Hepatocyte (in vitro differentiated cells): Measurements from ENCODE around the gene DYNC1I1. TPM values are rescaled to one million over a fixed set of nuclear protein-coding genes. Genes with fewer than 3 reads are reported as not detected.

ENCODE experiments used
- DNase-seq: peaks from one replicate; pipeline ENCODE4 v3.0.0-alpha.2; 2016; ENCODE audit warnings: low spot score
- H2AFZ ChIP-seq: fragments of 200-600 bp; sonication (generic); 2 replicates; pipeline ENCODE4 v1.6.0; 2016; ENCODE audit warnings: antibody characterized with exemption, mild to moderate bottlenecking
- H3K27ac ChIP-seq: fragments of 200-600 bp; sonication (generic); 2 replicates; pipeline ENCODE4 v1.5.1; 2016; ENCODE audit warnings: mild to moderate bottlenecking
- H3K27me3 ChIP-seq: fragments of 200-600 bp; sonication (generic); 2 replicates; pipeline ENCODE4 v1.6.1; 2016
- H3K36me3 ChIP-seq: fragments of 200-600 bp; sonication (generic); replicated peaks from 2 replicates; pipeline ENCODE4 v1.5.1; 2016; ENCODE audit warnings: low read depth; ENCODE audit not compliant: insufficient read depth
- H3K4me1 ChIP-seq: fragments of 200-600 bp; sonication (generic); 2 replicates; pipeline ENCODE4 v1.5.1; 2016; ENCODE audit warnings: mild to moderate bottlenecking, moderate library complexity; ENCODE audit not compliant: insufficient read depth
- H3K4me2 ChIP-seq: fragments of 200-600 bp; sonication (generic); 2 replicates; pipeline ENCODE4 v1.6.0; 2016
- H3K4me3 ChIP-seq: fragments of 200-600 bp; sonication (generic); 2 replicates; pipeline ENCODE4 v1.5.1; 2016; ENCODE audit warnings: mild to moderate bottlenecking
- H3K79me2 ChIP-seq: fragments of 200-600 bp; sonication (generic); 2 replicates; pipeline ENCODE4 v1.6.0; 2017; ENCODE audit warnings: mild to moderate bottlenecking
- H3K9me2 ChIP-seq: fragments of 200-600 bp; sonication (generic); replicated peaks from 2 replicates; pipeline ENCODE4 v1.6.0; 2017; ENCODE audit warnings: mild to moderate bottlenecking; ENCODE audit not compliant: insufficient read depth
- H3K9me3 ChIP-seq: fragments of 200-600 bp; sonication (generic); 2 replicates; pipeline ENCODE4 v1.5.1; 2016; ENCODE audit warnings: low read depth, mild to moderate bottlenecking
- H4K20me1 ChIP-seq: fragments of 200-600 bp; sonication (generic); 2 replicates; pipeline ENCODE4 v1.6.0; 2016; ENCODE audit warnings: mild to moderate bottlenecking; ENCODE audit not compliant: insufficient read depth, poor library complexity, severe bottlenecking
- EZH2 ChIP-seq: fragments of 200-600 bp; sonication (generic); IDR thresholded peaks from 2 replicates; pipeline ENCODE4 v1.6.1; 2016; ENCODE audit warnings: antibody characterized with exemption, mild to moderate bottlenecking, borderline replicate concordance
- EZH2phosphoT487 ChIP-seq: fragments of 200-600 bp; sonication (generic); IDR thresholded peaks from one replicate; pipeline ENCODE4 v1.6.1; 2018; ENCODE audit warnings: antibody characterized with exemption, mild to moderate bottlenecking, low read depth, moderate library complexity; ENCODE audit not compliant: unreplicated experiment, severe bottlenecking
- WGBS: methylation state at CpG from one replicate; pipeline ENCODE4 v1.1.6; 2016; ENCODE audit warnings: low lambda C conversion rate; ENCODE audit errors: missing lambda C conversion rate; 5-methylcytosine and 5-hydroxymethylcytosine counted together
- polyA plus RNA-seq: library from polyadenylated mRNA; unstranded; fragments of >200 nt; fragmentation: Nextera tagmentation; extraction: Ambion mirVana; gene quantifications from 2 replicates; pipeline ENCODE4 v1.2.1, GENCODE V29; 2016
- total RNA-seq: library from RNA; depleted of rRNA; stranded (reverse); fragments of >200 nt; gene quantifications from 2 replicates; pipeline ENCODE4 v1.2.3, GENCODE V29; 2014
- TF ChIP-seq, protein P1 (sequence below): fragments of 200-600 bp; sonication (generic); IDR thresholded peaks from 2 replicates; pipeline ENCODE4 v1.5.1; 2016; ENCODE audit warnings: antibody characterized with exemption, mild to moderate bottlenecking; ENCODE audit not compliant: poor library complexity

The DYNC1I1 gene
- total and polyA plus RNA-seq, 2 experiments from 2014 or later = 2.5 to 3.7 TPM

DNA sequence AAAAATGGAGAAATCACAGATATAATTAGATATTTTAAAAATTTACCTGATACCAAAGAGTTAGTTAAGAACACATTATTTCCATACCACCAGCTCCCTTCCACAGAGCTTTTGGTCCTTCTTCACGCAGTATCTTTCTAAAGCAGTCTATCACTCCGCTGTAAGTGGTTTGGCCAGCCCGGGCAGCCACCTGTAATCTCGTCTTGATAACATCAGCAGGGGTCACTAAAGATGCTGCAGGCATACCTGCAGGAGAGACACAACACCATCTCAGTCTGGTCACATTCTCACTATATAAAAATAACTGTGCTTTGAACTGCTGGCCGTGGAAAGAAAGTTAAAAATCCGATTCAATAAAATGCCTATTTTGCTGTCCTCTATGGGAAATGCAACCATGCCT is 349.4 kb downstream of the DYNC1I1 start:
- Histone ChIP-seq H3K27ac (no peak overlapping the region), H3K4me3 (no peak overlapping the region), H4K20me1 (no peaks in the 10 kb centered on the region), H3K79me2 (no peaks in the 10 kb centered on the region), H3K4me2 (no peak overlapping the region), H2AFZ (no peak overlapping the region), H3K4me1 (peaks cover 12% of the 10 kb centered on the region), H3K36me3 (no peaks in the 10 kb centered on the region), H3K27me3 (no peaks in the 10 kb centered on the region), H3K9me3 (no peaks in the 10 kb centered on the region), H3K9me2 (no peaks in the 10 kb centered on the region)
- no peak for DNase-seq
- TF ChIP-seq, protein P1, sequence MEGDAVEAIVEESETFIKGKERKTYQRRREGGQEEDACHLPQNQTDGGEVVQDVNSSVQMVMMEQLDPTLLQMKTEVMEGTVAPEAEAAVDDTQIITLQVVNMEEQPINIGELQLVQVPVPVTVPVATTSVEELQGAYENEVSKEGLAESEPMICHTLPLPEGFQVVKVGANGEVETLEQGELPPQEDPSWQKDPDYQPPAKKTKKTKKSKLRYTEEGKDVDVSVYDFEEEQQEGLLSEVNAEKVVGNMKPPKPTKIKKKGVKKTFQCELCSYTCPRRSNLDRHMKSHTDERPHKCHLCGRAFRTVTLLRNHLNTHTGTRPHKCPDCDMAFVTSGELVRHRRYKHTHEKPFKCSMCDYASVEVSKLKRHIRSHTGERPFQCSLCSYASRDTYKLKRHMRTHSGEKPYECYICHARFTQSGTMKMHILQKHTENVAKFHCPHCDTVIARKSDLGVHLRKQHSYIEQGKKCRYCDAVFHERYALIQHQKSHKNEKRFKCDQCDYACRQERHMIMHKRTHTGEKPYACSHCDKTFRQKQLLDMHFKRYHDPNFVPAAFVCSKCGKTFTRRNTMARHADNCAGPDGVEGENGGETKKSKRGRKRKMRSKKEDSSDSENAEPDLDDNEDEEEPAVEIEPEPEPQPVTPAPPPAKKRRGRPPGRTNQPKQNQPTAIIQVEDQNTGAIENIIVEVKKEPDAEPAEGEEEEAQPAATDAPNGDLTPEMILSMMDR = no peak
- TF ChIP-seq EZH2 (no peak), EZH2phosphoT487 (no peak)
- WGBS = 60% methylated on average over 6 of the region's 6 CpGs

GRCh38 chr7:96122746-96123145 is 350.4 kb downstream of the DYNC1I1 start:
- H3K27me3 ChIP-seq = no peaks in the 10 kb centered on the region
- H3K79me2 ChIP-seq = no peaks in the 10 kb centered on the region
- no peak overlapping the region for H3K4me3 ChIP-seq
- no peaks in the 10 kb centered on the region for H3K36me3 ChIP-seq
- no peak overlapping the region for H2AFZ ChIP-seq
- no peaks in the 10 kb centered on the region for H4K20me1 ChIP-seq
- no peak for DNase-seq
- H3K4me1 ChIP-seq = peaks cover 12% of the 10 kb centered on the region
- TF ChIP-seq, protein P1 = no peak
- TF ChIP-seq EZH2 (no peak), EZH2phosphoT487 (no peak)
- H3K9me3 ChIP-seq = no peaks in the 10 kb centered on the region
- H3K4me2 ChIP-seq = no peak overlapping the region
- WGBS = 73% methylated on average over 2 of the region's 2 CpGs
- H3K9me2 ChIP-seq = no peaks in the 10 kb centered on the region
- peak overlapping the region; percentile 38 for H3K27ac ChIP-seq

- DNase-seq = peak; percentile 13
- TF ChIP-seq, protein P1 = no peak
- TF ChIP-seq EZH2 (no peak), EZH2phosphoT487 (no peak)
- Histone ChIP-seq H4K20me1 (no peaks in the 10 kb centered on the region), H3K27me3 (no peaks in the 10 kb centered on the region), H3K4me1 (peaks cover 4% of the 10 kb centered on the region), H3K9me2 (no peaks in the 10 kb centered on the region), H3K9me3 (no peaks in the 10 kb centered on the region), H3K4me2 (no peak overlapping the region), H3K36me3 (no peaks in the 10 kb centered on the region), H3K4me3 (no peak overlapping the region), H3K79me2 (no peaks in the 10 kb centered on the region), H3K27ac (no peak overlapping the region), H2AFZ (no peak overlapping the region)
These were observed 354.0 kb downstream of the DYNC1I1 start for GRCh38 chr7:96126382-96126781.

GRCh38 chr7:96127746-96128145 is 355.4 kb downstream of the DYNC1I1 start:
- H3K27ac ChIP-seq = no peak overlapping the region
- 87% methylated on average over 2 of the region's 2 CpGs for WGBS
- H3K36me3 ChIP-seq = no peaks in the 10 kb centered on the region
- no peaks in the 10 kb centered on the region for H4K20me1 ChIP-seq
- H3K4me1 ChIP-seq = peaks cover 4% of the 10 kb centered on the region
- TF ChIP-seq, protein P1 = no peak
- TF ChIP-seq EZH2 (no peak), EZH2phosphoT487 (no peak)
- H3K79me2 ChIP-seq = no peaks in the 10 kb centered on the region
- H3K4me3 ChIP-seq = no peak overlapping the region
- DNase-seq = no peak
- H3K27me3 ChIP-seq = no peaks in the 10 kb centered on the region
- H2AFZ ChIP-seq = no peak overlapping the region
- H3K9me2 ChIP-seq = no peaks in the 10 kb centered on the region
- H3K4me2 ChIP-seq = no peak overlapping the region
- H3K9me3 ChIP-seq = no peaks in the 10 kb centered on the region
